Measurements from ENCODE around the gene CLEC16A. TPM values are rescaled to one million over a fixed set of nuclear protein-coding genes. Genes with fewer than 3 reads are reported as not detected.
A peak's percentile ranks its signal among the peaks of the same experiment; 100 is the strongest.

The CLEC16A gene
- total RNA-seq, 1 experiment from 2014 or later, result 7.2 TPM

DNA sequence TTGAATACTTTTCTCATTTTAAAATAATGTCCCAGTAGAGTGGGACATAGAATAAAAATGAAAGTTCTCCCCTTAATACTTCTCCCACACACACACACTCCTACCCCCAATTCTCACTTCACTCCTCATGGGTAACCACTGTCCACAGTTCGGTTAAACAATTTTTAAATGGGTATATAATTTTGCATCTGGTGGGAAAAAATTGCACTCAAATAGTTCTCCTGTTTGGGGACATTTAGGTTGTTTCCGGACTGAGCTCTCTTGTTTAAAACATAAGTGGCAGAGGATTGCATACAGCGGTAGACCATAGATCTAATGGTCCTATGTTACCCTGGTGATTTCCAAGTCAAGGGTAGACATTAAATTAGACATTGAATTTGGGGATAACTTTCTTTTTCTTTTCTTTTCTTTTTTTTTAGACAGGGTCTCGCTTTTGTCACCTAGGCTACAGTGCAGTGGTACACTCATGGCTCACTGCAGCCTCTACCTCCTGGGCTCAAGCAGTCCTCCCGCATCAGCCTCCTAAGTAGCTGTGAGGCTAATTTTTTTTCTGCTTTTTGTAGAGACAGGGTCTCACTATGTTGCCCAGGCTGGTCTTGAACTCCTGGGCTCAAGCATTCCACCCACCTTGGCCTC is 173.3 kb downstream of the CLEC16A start:
- DNase-seq (ENCODE audit: low read depth), result no peak

DNA sequence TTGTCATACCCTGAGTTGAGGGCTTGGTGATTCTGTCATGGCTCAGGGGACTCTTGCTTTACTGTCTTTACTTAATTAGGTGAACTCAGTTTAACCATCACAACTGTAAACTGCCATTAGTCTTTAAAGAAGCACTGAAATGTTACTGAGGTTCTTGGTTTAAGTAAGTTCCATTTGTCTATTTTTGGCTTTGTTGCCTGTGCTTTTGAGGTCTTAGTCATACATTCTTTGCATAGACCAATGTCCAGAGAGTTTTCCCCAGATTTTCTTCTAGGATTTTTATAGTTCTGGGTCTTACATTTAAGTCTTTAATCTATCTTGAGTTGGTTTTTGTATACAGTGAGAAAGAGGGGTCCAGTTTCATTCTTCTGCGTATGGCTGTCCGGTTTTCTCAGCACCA is 174.1 kb downstream of the CLEC16A start:
- no peak for DNase-seq (ENCODE audit: low read depth)

DNA sequence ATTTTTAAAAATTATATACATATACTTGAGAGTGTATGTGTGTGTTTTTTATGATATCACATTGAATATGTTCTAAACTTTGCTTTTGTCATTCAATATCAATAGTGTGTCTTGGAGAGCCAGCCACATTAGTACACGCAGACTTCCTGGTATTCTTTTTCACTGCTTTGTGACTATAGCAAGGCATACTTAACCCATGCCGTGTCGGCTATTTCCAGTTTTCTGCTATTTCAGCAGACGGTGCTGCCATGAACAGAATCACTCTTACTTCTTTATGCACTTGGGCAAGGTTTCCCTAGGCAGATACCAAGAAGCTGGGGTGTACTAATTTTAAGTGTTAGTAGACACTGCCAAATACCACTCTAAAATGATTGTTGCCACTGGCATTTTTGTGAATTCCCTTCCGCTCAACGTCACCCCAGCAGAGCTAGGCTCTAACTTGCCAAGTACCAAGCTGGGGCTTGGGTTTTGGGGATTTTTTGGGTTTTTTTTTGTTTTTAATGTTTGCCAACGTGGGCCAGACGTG is 176.8 kb downstream of the CLEC16A start:
- DNase-seq (ENCODE audit: low read depth), result no peak

DNA sequence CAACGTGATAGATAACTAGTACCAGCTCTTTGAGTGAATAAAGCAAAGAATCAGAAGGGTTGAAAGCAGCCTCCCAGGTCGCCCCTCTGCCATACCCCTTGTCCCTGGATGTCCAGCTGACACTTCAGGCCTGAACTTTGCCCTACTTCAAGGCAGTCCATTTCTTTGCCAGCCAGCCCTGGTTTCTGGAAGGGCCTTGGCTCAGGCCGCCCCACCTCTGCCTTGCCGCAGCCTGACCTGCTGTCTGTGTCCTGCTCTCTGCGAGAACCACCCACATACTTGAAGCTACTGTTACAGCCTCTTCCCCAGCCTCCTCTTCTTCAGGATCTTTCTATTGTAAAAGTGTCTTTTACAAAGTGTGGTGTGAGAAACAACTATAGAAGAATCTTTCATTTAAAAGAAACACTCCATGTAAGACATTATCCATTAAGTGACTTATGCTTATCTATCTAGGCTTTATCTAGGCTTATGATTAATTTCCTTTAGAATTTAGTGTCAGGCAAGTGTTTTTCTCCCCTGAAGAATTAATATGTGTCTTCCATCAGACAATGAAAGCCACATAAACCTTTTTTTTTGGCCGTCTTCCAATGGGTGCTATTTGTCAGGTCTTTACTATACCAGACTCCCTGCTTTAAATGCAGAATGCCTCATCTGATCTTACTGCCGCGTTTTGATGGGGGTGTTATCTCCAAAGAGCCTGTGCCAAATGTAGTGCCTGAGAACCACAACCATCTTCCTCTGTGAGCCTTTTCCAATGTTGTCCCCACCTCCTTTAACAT is 177.7 kb downstream of the CLEC16A start:
- no peak for DNase-seq (ENCODE audit: low read depth)

- DNase-seq (ENCODE audit: low read depth), result no peak
Measured at GRCh38 chr16:11123666-11124065, 179.3 kb downstream of the CLEC16A start.

DNA sequence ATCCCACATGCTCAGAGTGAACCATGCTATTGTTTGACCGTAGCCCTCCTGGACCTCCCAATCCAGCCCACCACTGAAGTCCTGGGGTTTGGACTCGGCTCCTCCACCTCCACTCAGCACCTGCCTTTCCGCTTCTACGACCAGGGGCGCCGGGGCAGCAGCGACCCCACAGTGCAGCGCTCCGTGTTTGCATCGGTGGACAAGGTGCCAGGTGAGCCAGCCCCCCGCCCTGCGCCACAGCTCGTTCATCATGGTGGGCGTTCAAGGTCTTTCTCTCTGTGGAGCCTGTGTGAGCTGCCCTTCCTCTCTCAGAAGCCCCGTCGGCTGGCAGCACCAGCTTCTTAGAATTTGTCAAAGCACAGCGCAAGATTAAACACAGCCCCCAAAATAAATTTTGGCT is 181.6 kb downstream of the CLEC16A start:
- no peak for DNase-seq (ENCODE audit: low read depth)

- no peak for DNase-seq (ENCODE audit: low read depth)
Measured at GRCh38 chr16:11126399-11127054, 182.2 kb downstream of the CLEC16A start.

DNA sequence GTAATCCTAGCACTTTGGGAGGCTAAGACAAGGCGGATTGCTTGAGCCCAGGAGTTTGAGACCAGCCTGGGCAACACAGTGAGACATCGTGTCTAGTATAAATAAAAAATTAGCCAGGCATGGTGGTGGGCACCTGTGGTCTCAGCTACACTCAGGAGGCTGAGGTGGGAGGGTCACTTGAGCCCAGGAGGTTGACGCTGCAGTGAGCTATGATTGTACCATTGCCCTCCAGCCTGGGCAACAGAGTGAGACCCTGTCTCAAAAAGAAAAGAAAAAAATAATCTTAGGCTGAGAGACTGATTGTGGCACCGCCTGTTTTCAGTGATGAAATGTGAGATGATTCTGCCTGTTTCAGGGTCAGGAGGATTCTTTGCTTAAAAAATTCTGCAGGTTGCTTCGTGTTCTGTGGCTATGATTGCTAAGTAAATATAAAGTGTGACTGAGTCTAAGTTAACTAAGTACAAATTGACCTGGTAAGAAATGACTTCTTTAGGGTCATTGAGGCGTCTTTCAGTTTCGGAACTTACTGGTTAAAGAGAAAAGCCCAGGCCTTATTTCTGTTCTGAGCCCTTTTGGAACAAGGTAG is 183.3 kb downstream of the CLEC16A start:
- no peak for DNase-seq (ENCODE audit: low read depth)

- no peak for DNase-seq (ENCODE audit: low read depth)
Measured at GRCh38 chr16:11128211-11129141, 184.1 kb downstream of the CLEC16A start.

DNA sequence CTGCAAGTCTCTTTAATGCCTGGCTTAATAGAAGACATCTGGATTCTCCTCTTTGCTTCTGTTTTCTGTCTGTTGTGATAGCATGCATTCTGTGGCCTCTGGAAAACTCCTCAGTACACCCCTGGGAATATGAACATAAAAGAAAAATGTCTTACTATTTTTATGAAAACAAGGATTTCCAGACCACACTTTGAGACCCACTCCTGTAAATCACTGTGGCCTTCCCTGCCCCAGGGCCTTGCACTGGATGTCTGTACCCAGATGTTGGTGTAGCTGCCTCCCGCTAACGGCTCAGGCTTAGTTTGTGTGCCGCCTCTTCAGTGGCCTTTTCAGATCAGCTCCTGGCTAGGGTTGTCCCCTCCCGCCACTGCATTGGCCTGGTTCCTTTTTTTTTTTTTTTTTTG is 185.0 kb downstream of the CLEC16A start:
- no peak for DNase-seq (ENCODE audit: low read depth)

GRCh38 chr16:11130978-11131665 is 186.8 kb downstream of the CLEC16A start:
- DNase-seq (ENCODE audit: low read depth), result no peak

GRCh38 chr16:11131706-11132105 is 187.3 kb downstream of the CLEC16A start:
- no peak for DNase-seq (ENCODE audit: low read depth)

GRCh38 chr16:11133344-11133943 is 189.1 kb downstream of the CLEC16A start:
- peak; percentile 93 for DNase-seq (ENCODE audit: low read depth)

- DNase-seq (ENCODE audit: low read depth), result no peak
Measured at GRCh38 chr16:11134722-11135463, 190.5 kb downstream of the CLEC16A start.

DNA sequence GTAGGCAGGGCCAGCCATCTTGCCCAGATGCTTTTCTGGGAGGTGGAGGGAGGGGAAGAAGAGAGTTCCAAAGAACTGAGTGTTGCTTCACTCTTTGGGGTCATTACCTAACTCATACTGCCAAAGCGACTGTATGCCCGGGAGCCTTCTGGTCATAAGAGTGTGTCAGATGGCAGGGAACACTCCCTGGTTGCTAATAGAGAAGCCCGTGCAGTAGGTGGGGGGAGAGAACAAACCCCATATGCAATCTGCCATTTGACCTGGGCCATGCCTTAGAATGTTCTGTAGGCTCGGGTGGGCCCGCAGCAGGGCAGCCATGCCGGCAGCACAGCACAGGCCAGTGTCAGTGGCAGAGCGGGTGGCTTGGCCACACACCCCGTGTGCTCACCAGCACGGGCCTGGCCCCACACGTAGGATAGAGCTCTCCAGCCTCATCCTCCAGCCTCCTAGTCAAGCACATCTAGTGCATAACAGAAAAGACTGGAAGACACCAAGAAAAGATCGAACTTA is 191.2 kb downstream of the CLEC16A start:
- no peak for DNase-seq (ENCODE audit: low read depth)

DNA sequence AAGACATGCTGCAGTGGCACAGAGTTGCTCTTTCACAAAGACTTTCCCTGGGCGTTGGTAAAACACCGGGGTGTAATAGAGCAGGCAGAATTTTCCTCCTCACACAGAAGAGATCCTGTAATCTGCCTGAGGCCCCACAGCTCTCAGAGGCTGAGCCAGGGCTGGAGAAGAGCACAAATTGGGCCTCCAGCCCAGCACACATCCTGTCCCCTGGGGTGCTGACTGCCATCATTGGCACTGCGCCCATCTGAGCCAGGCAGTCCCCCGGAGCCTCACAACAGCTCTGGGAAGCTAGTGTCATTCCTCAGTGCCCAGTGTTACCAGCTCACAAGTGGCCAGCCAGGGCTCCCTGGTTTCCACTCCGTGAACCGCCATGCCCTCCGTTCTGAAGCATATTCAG is 192.2 kb downstream of the CLEC16A start:
- peak; percentile 95 for DNase-seq (ENCODE audit: low read depth)

- DNase-seq (ENCODE audit: low read depth), result no peak
Measured at GRCh38 chr16:11138022-11138768, 193.8 kb downstream of the CLEC16A start.

GRCh38 chr16:11138769-11139325 is 194.5 kb downstream of the CLEC16A start:
- no peak for DNase-seq (ENCODE audit: low read depth)
